ENCODE data around the gene CLCN6.

CLCN6 gene

GRCh38 chr1:11779715-11780379 lies 26.1 kb upstream of the CLCN6 start:
- no peak for DNase-seq

GRCh38 chr1:11780380-11781147 lies 25.4 kb upstream of the CLCN6 start:
- DNase-seq: no peak

GRCh38 chr1:11781297-11781696 lies 24.7 kb upstream of the CLCN6 start:
- DNase-seq: no peak

- DNase-seq: no peak
Observed at GRCh38 chr1:11782127-11782708, 23.8 kb upstream of the CLCN6 start.

- DNase-seq: no peak
Observed at GRCh38 chr1:11783556-11783955, 22.4 kb upstream of the CLCN6 start.

- no peak for DNase-seq
Observed at GRCh38 chr1:11784256-11784992, 21.6 kb upstream of the CLCN6 start.

GRCh38 chr1:11784993-11785769 lies 20.8 kb upstream of the CLCN6 start:
- no peak for DNase-seq

GRCh38 chr1:11786168-11786567 lies 19.8 kb upstream of the CLCN6 start:
- no peak for DNase-seq

GRCh38 chr1:11787251-11787803 lies 18.7 kb upstream of the CLCN6 start:
- no peak for DNase-seq

- no peak for DNase-seq
Observed at GRCh38 chr1:11787804-11788436, 18.1 kb upstream of the CLCN6 start.

- DNase-seq: no peak
Observed at GRCh38 chr1:11788549-11789053, 17.4 kb upstream of the CLCN6 start.

GRCh38 chr1:11789126-11790067 lies 16.6 kb upstream of the CLCN6 start:
- DNase-seq: no peak

GRCh38 chr1:11790101-11790879 lies 15.7 kb upstream of the CLCN6 start:
- no peak for DNase-seq

GRCh38 chr1:11790880-11791715 lies 14.9 kb upstream of the CLCN6 start:
- DNase-seq: no peak

GRCh38 chr1:11792106-11792505 lies 13.9 kb upstream of the CLCN6 start:
- DNase-seq: no peak

GRCh38 chr1:11793819-11794218 lies 12.2 kb upstream of the CLCN6 start:
- no peak for DNase-seq

GRCh38 chr1:11794446-11795237 lies 11.3 kb upstream of the CLCN6 start:
- DNase-seq: no peak
